ENCODE results near the gene C20orf96. TPM values are rescaled to one million over a fixed set of nuclear protein-coding genes. Genes with fewer than 3 reads are reported as not detected.

The C20orf96 gene
- total and polyA plus RNA-seq, 2 donors (not counting 3 experiments of a cell fraction or from before 2014, with no cell fraction given), result 17.0 to 17.2 TPM

DNA sequence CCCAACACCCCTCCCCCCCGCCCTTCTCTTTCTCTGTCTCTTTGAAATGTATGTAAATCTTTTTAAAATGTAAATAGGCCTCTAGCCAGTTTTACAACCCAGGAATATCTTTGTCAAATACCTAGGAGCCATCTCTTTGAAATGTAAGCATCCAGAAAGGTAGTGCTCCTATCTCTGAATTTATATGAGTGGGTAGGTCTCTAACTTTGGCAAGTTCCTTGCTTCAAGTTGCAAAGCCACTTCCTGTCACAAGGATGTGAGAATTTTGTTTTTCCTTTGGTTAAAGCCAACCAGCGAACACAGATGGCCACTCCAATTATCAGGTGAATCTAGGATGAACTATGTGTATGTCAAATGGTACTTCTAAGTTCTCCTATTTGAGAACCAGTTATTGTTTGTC lies 39.2 kb downstream of the C20orf96 start:
- Histone ChIP-seq H3K4me1 (ENCODE audit: control insufficient read depth, extremely low read depth, insufficient read depth, low read length) (no peaks in the 10 kb centered on the region), H3K27ac (ENCODE audit: insufficient read depth, low read depth, low read length) (no peak overlapping the region), H4K20me1 (replicated peaks; ENCODE audit: control insufficient read depth, extremely low read depth, insufficient read depth, low read length) (no peaks in the 10 kb centered on the region), H3K9ac (replicated peaks; ENCODE audit: extremely low read depth, insufficient read depth, low read length) (no peak overlapping the region), H3K79me2 (ENCODE audit: control insufficient read depth, insufficient read depth, low read length) (no peaks in the 10 kb centered on the region), H3K9me1 (replicated peaks; ENCODE audit: control insufficient read depth, extremely low read depth, insufficient read depth, low read length) (no peaks in the 10 kb centered on the region), H3K4me2 (ENCODE audit: insufficient read depth, low read length) (no peak overlapping the region), H3K9me3 (replicated peaks; ENCODE audit: control insufficient read depth, insufficient read depth, low read length) (no peaks in the 10 kb centered on the region), H3K4me3 (replicated peaks in 1 of 3; ENCODE audit: insufficient read depth in 1 of 3, low read depth in 1 of 3, low read length in 3 of 3) (no peak overlapping the region), H2AFZ (ENCODE audit: low read depth, low read length) (no peak overlapping the region), H3K36me3 (ENCODE audit: control insufficient read depth in 2 of 2, extremely low read depth in 1 of 2, insufficient read depth in 2 of 2, low read length in 2 of 2) (no peaks in the 10 kb centered on the region), H3K27me3 (ENCODE audit: control insufficient read depth in 2 of 2, insufficient read depth in 2 of 2, low read length in 2 of 2) (peaks cover 2 to 10% of the 10 kb centered on the region in 2 experiments)
- CTCF ChIA-PET, result no interaction called here
- no peak for DNase-seq (ENCODE audit: low read depth, low spot score)
- FAIRE-seq, result no peak
- dilution Hi-C loops (cut with MboI; ENCODE audit: extremely low pct_ligation_motif_present, low sequenced_read_pairs) (no loop called here), intact Hi-C loops (cut with micrococcal nuclease) (no loop called here)
- TF ChIP-seq, protein P1, sequence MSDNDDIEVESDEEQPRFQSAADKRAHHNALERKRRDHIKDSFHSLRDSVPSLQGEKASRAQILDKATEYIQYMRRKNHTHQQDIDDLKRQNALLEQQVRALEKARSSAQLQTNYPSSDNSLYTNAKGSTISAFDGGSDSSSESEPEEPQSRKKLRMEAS (IDR thresholded peaks at IDR 0.05; ENCODE audit: insufficient read depth, insufficient read length), result no peak
- TF ChIP-seq POLR2AphosphoS5 (IDR thresholded peaks at IDR 0.05; ENCODE audit: insufficient read depth, low read depth, low read length) (no peak), JUN (IDR thresholded peaks at IDR 0.05; ENCODE audit: borderline replicate concordance, insufficient read depth, insufficient read length, low read depth) (no peak), FOS (IDR thresholded peaks at IDR 0.05; ENCODE audit: borderline replicate concordance, insufficient read depth, low read length) (no peak), GATA2 (IDR thresholded peaks at IDR 0.05; ENCODE audit: insufficient read depth, insufficient read length, low read depth, low read length) (no peak), EZH2 (IDR thresholded peaks at IDR 0.05; ENCODE audit: borderline replicate concordance, low read depth, low read length, severe bottlenecking) (no peak), POLR2A (IDR thresholded peaks at IDR 0.05; ENCODE audit: low read depth, low read length) (no peak), MYC (IDR thresholded peaks at IDR 0.05; ENCODE audit: low read depth, low read length) (no peak)
- TF ChIP-seq, protein P2, sequence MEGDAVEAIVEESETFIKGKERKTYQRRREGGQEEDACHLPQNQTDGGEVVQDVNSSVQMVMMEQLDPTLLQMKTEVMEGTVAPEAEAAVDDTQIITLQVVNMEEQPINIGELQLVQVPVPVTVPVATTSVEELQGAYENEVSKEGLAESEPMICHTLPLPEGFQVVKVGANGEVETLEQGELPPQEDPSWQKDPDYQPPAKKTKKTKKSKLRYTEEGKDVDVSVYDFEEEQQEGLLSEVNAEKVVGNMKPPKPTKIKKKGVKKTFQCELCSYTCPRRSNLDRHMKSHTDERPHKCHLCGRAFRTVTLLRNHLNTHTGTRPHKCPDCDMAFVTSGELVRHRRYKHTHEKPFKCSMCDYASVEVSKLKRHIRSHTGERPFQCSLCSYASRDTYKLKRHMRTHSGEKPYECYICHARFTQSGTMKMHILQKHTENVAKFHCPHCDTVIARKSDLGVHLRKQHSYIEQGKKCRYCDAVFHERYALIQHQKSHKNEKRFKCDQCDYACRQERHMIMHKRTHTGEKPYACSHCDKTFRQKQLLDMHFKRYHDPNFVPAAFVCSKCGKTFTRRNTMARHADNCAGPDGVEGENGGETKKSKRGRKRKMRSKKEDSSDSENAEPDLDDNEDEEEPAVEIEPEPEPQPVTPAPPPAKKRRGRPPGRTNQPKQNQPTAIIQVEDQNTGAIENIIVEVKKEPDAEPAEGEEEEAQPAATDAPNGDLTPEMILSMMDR (IDR thresholded peaks at IDR 0.05; ENCODE audit: extremely low read depth in 1 of 2, insufficient read depth in 1 of 2, low read depth in 1 of 2, low read length in 2 of 2), result no peak
- POLR2A ChIA-PET, result no interaction called here
- BruUV-seq (replicated peaks), result no TSS peak
